PC-3 (cell line): ENCODE data around the gene EBLN1. TPM values are rescaled to one million over a fixed set of nuclear protein-coding genes. Genes with fewer than 3 reads are reported as not detected.
A peak's percentile ranks its signal among the peaks of the same experiment; 100 is the strongest.

ENCODE experiments used
- ATAC-seq: fragments of 200-7000 bp; cut with Tn5 transposase; 2 replicates; pipeline ENCODE4 v1.9.1; 2020; ENCODE audit warnings: mild to moderate bottlenecking, moderate library complexity
- BruUV-seq: library from RNA; stranded (reverse); fragments of 400-500 nt; replicated peaks from 2 replicates; lab custom pipeline; 2021; lab: Mats Ljungman, UMichigan
- CTCF ChIA-PET: fragments of 300-600 bp; sonication (Branson Sonifier 250); formaldehyde crosslinking; loops from one replicate; lab custom pipeline; 2022; ENCODE audit warnings: antibody characterized with exemption; lab: Charles Lee
- POLR2A ChIA-PET: fragments of 300-600 bp; sonication (Branson Sonifier 250); formaldehyde crosslinking; loops from one replicate; lab custom pipeline; 2022; ENCODE audit warnings: antibody characterized with exemption; ENCODE audit not compliant: unreplicated experiment; lab: Charles Lee
- DNase-seq: peaks from one replicate; pipeline ENCODE4 v3.0.0-alpha.2; 2015
- H2AFZ ChIP-seq: fragments of 300-600 bp; sonication (generic); 2 replicates; pipeline ENCODE4 v1.6.0; 2016; ENCODE audit warnings: antibody characterized with exemption, low read length
- H3F3A ChIP-seq: fragments of 300-600 bp; sonication (generic); one replicate; pipeline ENCODE4 v1.6.0; 2017; ENCODE audit warnings: antibody characterized with exemption, low read length, control low read depth, mild to moderate bottlenecking; ENCODE audit not compliant: unreplicated experiment
- H3K27ac ChIP-seq: fragments of 300-600 bp; sonication (generic); 2 replicates; pipeline ENCODE4 v1.5.1; 2016; ENCODE audit warnings: mild to moderate bottlenecking, low read length
- H3K27me3 ChIP-seq: fragments of 300-600 bp; sonication (generic); 2 replicates; pipeline ENCODE4 v1.6.1; 2016; ENCODE audit warnings: low read length, mixed read lengths
- H3K36me3 ChIP-seq: fragments of 300-600 bp; sonication (generic); 2 replicates; pipeline ENCODE4 v1.6.1; 2016; ENCODE audit warnings: low read depth, mixed run types, low read length, mixed read lengths
- H3K4me1 ChIP-seq: fragments of 300-600 bp; sonication (generic); 2 replicates; pipeline ENCODE4 v1.5.1; 2016; ENCODE audit warnings: low read length; ENCODE audit not compliant: insufficient read depth
- H3K4me2 ChIP-seq: fragments of 300-600 bp; sonication (generic); 2 replicates; pipeline ENCODE4 v1.6.0; 2016; ENCODE audit warnings: low read length
- H3K4me3 ChIP-seq: fragments of 300-600 bp; sonication (generic); 2 replicates; pipeline ENCODE4 v1.5.1; 2016; ENCODE audit warnings: mild to moderate bottlenecking, low read length, mixed read lengths
- H3K79me2 ChIP-seq: fragments of 300-600 bp; sonication (generic); 2 replicates; pipeline ENCODE4 v1.6.1; 2017; ENCODE audit warnings: low read length, mixed read lengths
- H3K9ac ChIP-seq: fragments of 300-600 bp; sonication (generic); 2 replicates; pipeline ENCODE4 v1.6.0; 2016; ENCODE audit warnings: mild to moderate bottlenecking, low read length
- H3K9me2 ChIP-seq: fragments of 300-600 bp; sonication (generic); replicated peaks from 2 replicates; pipeline ENCODE4 v1.6.1; 2016; ENCODE audit warnings: mixed run types, low read length, mixed read lengths
- H3K9me3 ChIP-seq: fragments of 300-600 bp; sonication (generic); 2 replicates; pipeline ENCODE4 v1.6.1; 2016; ENCODE audit warnings: low read length, mixed read lengths
- H4K20me1 ChIP-seq: fragments of 300-600 bp; sonication (generic); 2 replicates; pipeline ENCODE4 v1.6.1; 2016; ENCODE audit warnings: low read length, mixed read lengths
- CTCF ChIP-seq: fragments of 300-600 bp; sonication (generic); conservative IDR thresholded peaks from 2 replicates; pipeline ENCODE4 v1.5.1; 2017; ENCODE audit warnings: antibody characterized with exemption, low read depth, mild to moderate bottlenecking, low read length
- EZH2 ChIP-seq: fragments of 300-600 bp; sonication (generic); IDR thresholded peaks from one replicate; pipeline ENCODE4 v1.6.1; 2017; ENCODE audit warnings: antibody characterized with exemption, mild to moderate bottlenecking, low read length; ENCODE audit not compliant: unreplicated experiment
- EZH2phosphoT487 ChIP-seq: fragments of 300-600 bp; sonication (generic); IDR thresholded peaks from 2 replicates; pipeline ENCODE4 v1.6.1; 2018; ENCODE audit warnings: mild to moderate bottlenecking, antibody characterized with exemption, low read length, borderline replicate concordance
- intact Hi-C: fragments of 100-400 bp; cut with micrococcal nuclease; formaldehyde crosslinking; loops from 2 replicates; pipeline ENCODE4 v1.9.0; 2023
- total RNA-seq: library from RNA; depleted of rRNA; stranded (reverse); fragments of >200 nt; gene quantifications from 2 replicates; pipeline ENCODE4 v1.2.3, GENCODE V29; 2014

The EBLN1 gene
- total RNA-seq, 1 experiment from 2014 or later, result not detected

GRCh38 chr10:22259280-22259679 lies 41.5 kb upstream of the EBLN1 start:
- BruUV-seq, result no TSS peak
- peak; percentile 42 for ATAC-seq

GRCh38 chr10:22258471-22258870 lies 40.7 kb upstream of the EBLN1 start:
- no peaks in the 10 kb centered on the region; the same call in 1 of the 2 replicates for H3K4me1 ChIP-seq
- DNase-seq (no peak), ATAC-seq (no peak)
- no peak overlapping the region for H3K4me3 ChIP-seq
- CTCF ChIA-PET, result no interaction called here
- intact Hi-C loops, result loop anchor here (2.0 to 10.0 kb wide), 2 partner anchors 160 to 726 kb away; no protein-coding TSS in a partner anchor
- H3K9ac ChIP-seq, result no peak overlapping the region
- no peaks in the 10 kb centered on the region for H3K27me3 ChIP-seq
- no peaks in the 10 kb centered on the region for H3K36me3 ChIP-seq
- no peaks in the 10 kb centered on the region for H3K79me2 ChIP-seq
- no peaks in the 10 kb centered on the region for H3F3A ChIP-seq
- no TSS peak for BruUV-seq
- H3K4me2 ChIP-seq, result no peak overlapping the region
- no peak overlapping the region for H3K27ac ChIP-seq
- no peaks in the 10 kb centered on the region for H3K9me3 ChIP-seq
- no peaks in the 10 kb centered on the region for H4K20me1 ChIP-seq
- H3K9me2 ChIP-seq, result no peaks in the 10 kb centered on the region
- TF ChIP-seq CTCF, result no peak
- no peak for TF ChIP-seq EZH2
- no peak for TF ChIP-seq EZH2phosphoT487
- POLR2A ChIA-PET, result interaction anchor here (0.6 kb wide), 1 partner anchor 81 kb away, joined by 10 read pairs; no protein-coding TSS in a partner anchor
- H2AFZ ChIP-seq, result no peak overlapping the region

More at GRCh38 chr10:22259280-22259679, 41.5 kb upstream of the EBLN1 start:
- Histone ChIP-seq H3K4me1 (no peaks in the 10 kb centered on the region; the same call in 1 of the 2 replicates), H3K79me2 (no peaks in the 10 kb centered on the region), H3K27ac (no peak overlapping the region), H3K36me3 (no peaks in the 10 kb centered on the region), H3F3A (no peaks in the 10 kb centered on the region), H3K9me2 (no peaks in the 10 kb centered on the region), H3K9ac (no peak overlapping the region), H3K27me3 (no peaks in the 10 kb centered on the region), H3K4me3 (no peak overlapping the region), H4K20me1 (no peaks in the 10 kb centered on the region), H3K4me2 (no peak overlapping the region), H3K9me3 (no peaks in the 10 kb centered on the region), H2AFZ (no peak overlapping the region)
- DNase-seq, result peak; percentile 11
- intact Hi-C loops, result loop anchor here (2.0 to 10.0 kb wide), 2 partner anchors 160 to 726 kb away; no protein-coding TSS in a partner anchor
- 0 out of 2 replicates have a peak, but pooled peaks have one; percentile 9 for TF ChIP-seq CTCF
- no peak for TF ChIP-seq EZH2phosphoT487
- TF ChIP-seq EZH2, result no peak
- ChIA-PET CTCF (no interaction called here), POLR2A (no interaction called here)

GRCh38 chr10:22253580-22253882 lies 35.7 kb upstream of the EBLN1 start:
- no peak overlapping the region for H3K27ac ChIP-seq
- H3K9me3 ChIP-seq, result no peaks in the 10 kb centered on the region
- H3K9me2 ChIP-seq, result no peaks in the 10 kb centered on the region
- H3K4me2 ChIP-seq, result no peak overlapping the region
- ChIA-PET POLR2A (no interaction called here), CTCF (no interaction called here)
- intact Hi-C loops, result loop anchor here (10.0 kb wide), 1 partner anchor 731 kb away; no protein-coding TSS in a partner anchor
- H2AFZ ChIP-seq, result no peak overlapping the region
- H3K9ac ChIP-seq, result no peak overlapping the region
- peaks cover 23% of the 10 kb centered on the region for H3K79me2 ChIP-seq
- ATAC-seq (no peak), DNase-seq (no peak)
- H3K4me3 ChIP-seq, result no peak overlapping the region
- no peaks in the 10 kb centered on the region for H4K20me1 ChIP-seq
- no peaks in the 10 kb centered on the region for H3K27me3 ChIP-seq
- no peaks in the 10 kb centered on the region for H3K36me3 ChIP-seq
- no TSS peak for BruUV-seq
- TF ChIP-seq CTCF (no peak), EZH2phosphoT487 (no peak)
- H3K4me1 ChIP-seq, result peaks cover 16% of the 10 kb centered on the region
- no peaks in the 10 kb centered on the region for H3F3A ChIP-seq
